GM19468 (cell line): ENCODE results near the gene ADAM19.

Source experiments
- ATAC-seq: cut with Tn5 transposase; IDR thresholded peaks from one replicate; pipeline ENCODE4 v1.9.1; 2021; ENCODE audit warnings: mild to moderate bottlenecking, moderate library complexity, moderate number of reproducible peaks; ENCODE audit not compliant: unreplicated experiment; ENCODE audit errors: extremely low read depth

Gene ADAM19

GRCh38 chr5:157575381-157576020 is at the start of gene ADAM19:
Gene ADAM19 (minus strand): TSS chr5:157575775. CDS start chr5:157575696, 79 bp downstream.
- no peak for ATAC-seq

- no peak for ATAC-seq
These were observed 48.6 kb upstream of the ADAM19 start for GRCh38 chr5:157624144-157624543.

- no peak for ATAC-seq
These were observed 45.2 kb upstream of the ADAM19 start for GRCh38 chr5:157620776-157621175.

GRCh38 chr5:157618191-157618765 is 42.7 kb upstream of the ADAM19 start:
- ATAC-seq, result no peak

- no peak for ATAC-seq
These were observed 41.2 kb upstream of the ADAM19 start for GRCh38 chr5:157616785-157617184.

GRCh38 chr5:157613385-157614245 is 38.0 kb upstream of the ADAM19 start:
- no peak for ATAC-seq

GRCh38 chr5:157612581-157612980 is 37.0 kb upstream of the ADAM19 start:
- no peak for ATAC-seq

- peak; percentile 21 for ATAC-seq
These were observed 36.2 kb upstream of the ADAM19 start for GRCh38 chr5:157611571-157612476.

GRCh38 chr5:157610990-157611389 is 35.4 kb upstream of the ADAM19 start:
- ATAC-seq, result no peak

- no peak for ATAC-seq
These were observed 33.5 kb upstream of the ADAM19 start for GRCh38 chr5:157608972-157609565.

GRCh38 chr5:157607371-157608161 is 32.0 kb upstream of the ADAM19 start:
- no peak for ATAC-seq

- no peak for ATAC-seq
These were observed 30.5 kb upstream of the ADAM19 start for GRCh38 chr5:157606046-157606445.

- no peak for ATAC-seq
These were observed 28.0 kb upstream of the ADAM19 start for GRCh38 chr5:157603333-157604190.

GRCh38 chr5:157602505-157602904 is 26.9 kb upstream of the ADAM19 start:
- no peak for ATAC-seq

GRCh38 chr5:157600252-157600651 is 24.7 kb upstream of the ADAM19 start:
- ATAC-seq, result no peak

GRCh38 chr5:157599565-157599964 is 24.0 kb upstream of the ADAM19 start:
- no peak for ATAC-seq

- ATAC-seq, result peak; percentile 17
These were observed 22.9 kb upstream of the ADAM19 start for GRCh38 chr5:157598350-157598936.

GRCh38 chr5:157597277-157597676 is 21.7 kb upstream of the ADAM19 start:
- no peak for ATAC-seq
